ENCODE data around the gene LILRB4. TPM values are rescaled to one million over a fixed set of nuclear protein-coding genes. Genes with fewer than 3 reads are reported as not detected.

LILRB4 gene
- total and polyA plus RNA-seq, 9 of the 15 experiments (the other 6 are each of a cell fraction or from before 2014, with no cell fraction given): not detected

DNA sequence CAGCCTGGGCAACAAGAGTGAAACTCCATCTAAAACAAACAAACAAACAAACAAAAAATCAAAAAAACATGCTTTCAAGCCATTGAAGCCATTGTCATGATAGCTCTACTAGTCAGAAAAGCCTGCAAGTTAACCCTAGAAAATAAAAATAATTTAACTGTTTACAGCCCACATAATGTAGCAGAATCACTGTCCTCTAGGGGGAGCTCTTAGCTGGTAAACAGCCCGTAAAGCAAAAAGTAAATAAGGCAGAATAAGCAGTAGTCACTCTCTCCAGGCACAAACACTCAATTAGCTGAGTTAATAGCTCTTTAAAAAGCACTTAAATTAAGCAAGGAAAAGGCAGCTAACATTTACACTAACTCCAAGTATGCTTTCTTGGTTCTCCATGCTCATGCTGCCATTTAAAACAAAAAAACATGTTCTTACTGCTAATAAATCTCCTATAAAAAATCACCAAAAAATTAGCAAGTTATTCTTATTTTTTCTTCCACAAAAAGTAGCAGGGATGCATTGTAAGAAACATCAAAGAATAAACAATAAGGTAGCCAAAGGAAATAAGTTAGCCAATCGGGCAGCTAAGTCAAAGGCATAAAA lies 11.3 kb downstream of the LILRB4 start (continued):
- TF ChIP-seq, protein P1, sequence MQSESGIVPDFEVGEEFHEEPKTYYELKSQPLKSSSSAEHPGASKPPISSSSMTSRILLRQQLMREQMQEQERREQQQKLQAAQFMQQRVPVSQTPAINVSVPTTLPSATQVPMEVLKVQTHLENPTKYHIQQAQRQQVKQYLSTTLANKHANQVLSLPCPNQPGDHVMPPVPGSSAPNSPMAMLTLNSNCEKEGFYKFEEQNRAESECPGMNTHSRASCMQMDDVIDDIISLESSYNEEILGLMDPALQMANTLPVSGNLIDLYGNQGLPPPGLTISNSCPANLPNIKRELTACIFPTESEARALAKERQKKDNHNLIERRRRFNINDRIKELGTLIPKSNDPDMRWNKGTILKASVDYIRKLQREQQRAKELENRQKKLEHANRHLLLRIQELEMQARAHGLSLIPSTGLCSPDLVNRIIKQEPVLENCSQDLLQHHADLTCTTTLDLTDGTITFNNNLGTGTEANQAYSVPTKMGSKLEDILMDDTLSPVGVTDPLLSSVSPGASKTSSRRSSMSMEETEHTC (IDR thresholded peaks at IDR 0.05): no peak
- TF ChIP-seq STAG1 (CRISPR knock-in tag; IDR thresholded peaks at IDR 0.05; ENCODE audit: borderline replicate concordance) (no peak), MEF2D (tag; conservative IDR thresholded peaks at IDR 0.05; ENCODE audit: low read depth) (no peak), TARDBP (IDR thresholded peaks at IDR 0.05) (no peak), ZFP91 (CRISPR knock-in tag; IDR thresholded peaks at IDR 0.05) (no peak), KLF16 (IDR thresholded peaks at IDR 0.05) (0 out of 2 replicates have a peak, but pooled peaks have one; percentile 27), KAT2B (IDR thresholded peaks at IDR 0.05; ENCODE audit: low read depth, low read length) (no peak), PHF8 (IDR thresholded peaks at IDR 0.05; ENCODE audit: borderline replicate concordance, low read length) (no peak), RB1 (IDR thresholded peaks at IDR 0.05; ENCODE audit: low read depth) (no peak), PTTG1 (tag; IDR thresholded peaks at IDR 0.05; ENCODE audit: low read depth) (no peak), ILF3 (IDR thresholded peaks at IDR 0.05; ENCODE audit: borderline replicate concordance) (no peak), FOXK2 (conservative IDR thresholded peaks at IDR 0.05 in 1 of 2, IDR thresholded peaks at IDR 0.05 in 1 of 2; ENCODE audit: low read depth in 2 of 2) (peak; percentile 98), NUFIP1 (IDR thresholded peaks at IDR 0.05; ENCODE audit: partially characterized antibody) (no peak), CTCF (IDR thresholded peaks at IDR 0.05 in 2 of 3, conservative IDR thresholded peaks at IDR 0.05 in 1 of 3; ENCODE audit: insufficient read depth in 2 of 3, low read depth in 1 of 3, low read length in 3 of 3) (peak; percentile 60 to 89 (median 76); a peak in 5 of 6 replicates)
- TF ChIP-seq, protein P2, sequence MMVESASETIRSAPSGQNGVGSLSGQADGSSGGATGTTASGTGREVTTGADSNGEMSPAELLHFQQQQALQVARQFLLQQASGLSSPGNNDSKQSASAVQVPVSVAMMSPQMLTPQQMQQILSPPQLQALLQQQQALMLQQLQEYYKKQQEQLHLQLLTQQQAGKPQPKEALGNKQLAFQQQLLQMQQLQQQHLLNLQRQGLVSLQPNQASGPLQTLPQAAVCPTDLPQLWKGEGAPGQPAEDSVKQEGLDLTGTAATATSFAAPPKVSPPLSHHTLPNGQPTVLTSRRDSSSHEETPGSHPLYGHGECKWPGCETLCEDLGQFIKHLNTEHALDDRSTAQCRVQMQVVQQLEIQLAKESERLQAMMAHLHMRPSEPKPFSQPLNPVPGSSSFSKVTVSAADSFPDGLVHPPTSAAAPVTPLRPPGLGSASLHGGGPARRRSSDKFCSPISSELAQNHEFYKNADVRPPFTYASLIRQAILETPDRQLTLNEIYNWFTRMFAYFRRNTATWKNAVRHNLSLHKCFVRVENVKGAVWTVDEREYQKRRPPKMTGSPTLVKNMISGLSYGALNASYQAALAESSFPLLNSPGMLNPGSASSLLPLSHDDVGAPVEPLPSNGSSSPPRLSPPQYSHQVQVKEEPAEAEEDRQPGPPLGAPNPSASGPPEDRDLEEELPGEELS (CRISPR knock-in tag; IDR thresholded peaks at IDR 0.05; ENCODE audit: borderline replicate concordance): no peak

Data from K562 (cell line).